Measurements from ENCODE around the gene CECR2.

CECR2 gene

GRCh38 chr22:17368144-17368543, 1.1 kb upstream of the CECR2 start:
- DNase-seq: no peak

DNA sequence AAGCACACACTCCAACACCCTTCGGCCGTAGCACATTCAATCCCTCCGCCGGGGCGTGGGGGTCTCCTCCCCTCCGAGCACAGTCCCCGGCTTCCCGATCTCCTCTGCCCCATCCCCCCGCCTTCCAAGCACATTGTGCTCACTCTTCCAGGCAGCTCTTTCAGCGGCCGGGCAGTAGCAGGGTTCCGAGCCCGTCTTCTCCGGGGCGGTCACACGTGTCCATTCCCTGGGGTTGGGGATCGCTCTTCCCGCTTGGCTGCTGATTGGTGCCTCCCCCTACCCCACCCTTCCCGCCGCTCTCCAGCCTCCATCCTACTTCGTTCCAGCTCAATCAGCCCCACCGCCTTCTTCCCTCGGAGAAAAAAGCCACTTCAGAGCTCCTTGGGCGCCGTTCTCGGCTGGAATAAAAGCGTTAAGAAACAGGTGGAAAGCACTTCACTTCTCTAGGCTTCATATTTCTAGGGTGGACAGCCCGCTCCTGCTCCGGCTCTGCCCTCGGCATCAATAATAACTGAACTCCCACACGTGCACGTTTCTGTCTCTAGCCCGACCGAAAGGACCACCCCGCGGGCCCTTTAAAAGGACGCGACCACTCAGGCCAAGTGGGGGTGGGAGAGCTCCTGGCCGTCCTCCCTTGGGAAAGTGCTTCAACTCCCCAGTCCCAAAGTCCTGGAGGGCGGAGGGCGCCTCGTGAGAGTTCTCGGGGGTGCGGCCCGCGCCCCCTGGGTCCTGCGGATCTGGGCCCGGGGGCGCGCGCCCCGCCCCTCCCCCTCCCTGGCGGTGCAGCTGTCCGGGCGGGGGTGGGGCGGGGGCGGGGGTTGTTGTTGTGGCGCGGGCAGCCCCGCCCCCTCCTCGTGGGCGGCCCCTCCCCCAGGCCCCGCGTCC, 464 bp upstream of the CECR2 start:
- peak in 2 of 4 experiments; percentile 20 to 30 for DNase-seq

DNA sequence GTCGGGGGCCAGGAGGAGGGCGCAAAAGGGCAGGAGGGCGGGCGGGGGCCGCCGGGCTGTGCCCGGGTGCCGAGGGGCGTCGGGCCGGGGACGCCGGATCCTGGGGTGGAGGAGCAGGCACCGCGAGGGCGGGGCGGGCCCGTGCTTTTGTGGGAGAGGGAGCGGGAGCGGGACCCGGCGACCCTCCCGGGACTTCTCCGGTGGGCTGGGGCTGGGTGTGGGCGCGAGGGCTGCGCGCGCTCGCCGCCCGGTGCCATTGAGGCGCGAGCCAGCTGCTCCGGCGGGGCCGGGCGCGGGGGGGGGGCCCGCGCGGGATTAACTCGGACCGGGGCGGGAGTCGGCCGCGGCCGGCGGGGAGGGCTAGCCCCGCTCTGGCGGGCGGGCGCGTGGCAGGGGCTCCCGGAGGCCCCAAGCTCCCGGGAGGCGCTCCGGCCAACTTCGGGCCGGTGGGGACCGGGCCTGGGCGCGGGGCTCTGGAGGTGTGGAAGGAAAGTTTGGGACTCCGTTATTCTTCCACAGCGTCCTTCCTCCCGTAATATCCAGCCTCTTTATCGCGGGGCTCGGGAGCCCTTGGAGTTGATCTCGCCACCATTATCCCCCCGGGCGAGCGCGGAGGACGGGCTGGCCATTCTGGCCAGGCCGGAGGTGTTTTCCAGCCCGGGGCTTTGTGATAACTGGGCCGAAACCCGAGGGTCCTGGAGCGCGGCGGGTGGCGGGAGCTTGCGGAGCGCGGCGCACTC, 936 bp downstream of the CECR2 start:
- peak in 2 of 4 experiments; percentile 12 to 13 for DNase-seq

- DNase-seq: peak in 1 of 4 experiments; percentile 14
Measured at GRCh38 chr22:17370766-17371432, 1.6 kb downstream of the CECR2 start.

DNA sequence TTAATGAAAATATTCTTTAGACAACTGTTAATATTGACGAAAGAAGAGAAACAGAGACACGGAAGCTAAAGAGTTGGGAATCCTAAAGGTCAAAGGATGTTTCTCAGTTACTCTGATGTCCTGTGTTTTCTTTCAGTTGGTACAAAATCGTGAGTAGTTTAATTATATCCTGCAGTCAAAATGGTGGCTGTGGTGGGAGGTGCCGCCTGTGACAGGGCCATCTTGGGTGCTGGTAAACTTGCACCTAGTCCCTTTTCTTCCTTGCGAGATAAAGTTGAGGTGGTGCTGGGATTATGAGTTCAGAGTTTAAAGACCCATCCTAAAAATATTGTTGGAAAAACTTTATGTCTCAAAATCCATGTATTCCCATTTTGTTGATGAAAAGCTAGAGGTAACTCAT, 2.2 kb downstream of the CECR2 start:
- no peak for DNase-seq

- DNase-seq: no peak
Measured at GRCh38 chr22:17373855-17374254, 4.6 kb downstream of the CECR2 start.

DNA sequence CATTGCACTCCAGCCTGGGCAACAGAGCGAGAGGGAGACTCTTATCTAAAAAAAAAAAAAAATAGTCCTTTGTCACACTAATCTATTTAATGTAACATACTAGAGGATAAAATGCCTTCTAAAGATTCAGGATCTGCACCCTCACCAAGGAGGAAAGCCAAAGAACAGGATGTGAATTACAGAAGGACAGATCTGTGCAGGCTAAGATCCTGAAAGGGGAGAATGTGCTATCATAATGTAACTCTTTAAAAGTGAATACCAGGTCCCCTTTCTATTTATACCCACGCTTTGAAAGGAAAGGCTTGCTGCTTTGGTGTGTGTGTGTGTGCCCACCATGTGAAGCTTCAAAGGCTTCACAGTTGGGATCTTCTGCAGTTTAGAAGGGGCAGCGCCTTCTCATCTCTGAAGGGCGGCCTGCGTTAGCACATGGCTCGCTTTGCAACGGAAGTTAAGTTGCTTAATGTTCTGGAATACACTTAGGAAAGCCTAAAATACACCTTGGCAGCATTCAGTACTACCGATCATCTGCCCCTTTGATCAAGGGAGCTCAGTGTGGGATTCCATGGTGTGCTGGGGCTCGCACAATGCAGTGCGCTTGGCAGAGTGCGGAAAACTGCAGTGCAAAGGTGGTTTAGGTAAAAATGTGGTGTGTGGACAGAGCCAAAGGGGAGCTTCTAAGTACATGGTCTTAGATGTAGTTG, 6.8 kb downstream of the CECR2 start:
- no peak for DNase-seq

- no peak for DNase-seq
Measured at GRCh38 chr22:17376950-17377349, 7.7 kb downstream of the CECR2 start.

- no peak for DNase-seq
Measured at GRCh38 chr22:17379944-17380343, 10.7 kb downstream of the CECR2 start.

DNA sequence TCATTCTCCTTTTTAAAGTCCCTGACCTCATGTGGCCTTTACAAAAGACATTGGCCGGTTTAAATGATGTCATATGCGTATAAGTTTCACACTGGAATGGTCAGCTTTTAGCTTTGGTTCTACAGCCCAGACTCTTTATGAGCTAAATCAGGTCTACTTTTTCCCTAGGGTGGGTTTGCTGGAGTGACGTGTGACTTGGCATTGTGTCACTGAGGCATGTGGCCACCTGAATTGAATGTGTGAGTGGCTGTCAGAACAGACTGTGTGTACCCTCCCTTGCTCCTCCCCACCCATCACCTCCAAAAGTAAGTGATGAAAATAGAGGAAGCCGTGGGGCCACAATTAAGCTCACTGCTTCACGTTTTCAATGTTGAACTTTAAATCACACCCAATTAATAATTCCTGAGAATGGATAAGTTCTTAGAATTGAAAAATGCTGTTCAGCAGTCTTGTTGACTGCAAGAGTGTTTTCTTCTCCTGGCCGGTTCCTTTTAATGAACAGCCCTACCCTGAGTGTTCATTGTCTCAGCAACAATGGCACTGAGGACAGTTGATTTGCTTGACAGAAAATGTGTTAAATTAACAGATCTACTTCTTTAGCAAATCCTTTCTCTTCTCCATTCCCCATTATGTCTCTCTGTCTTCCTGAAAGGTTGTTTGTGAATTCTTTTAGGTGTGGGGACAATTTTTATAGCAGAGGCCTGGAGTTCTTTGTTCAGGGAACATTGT, 11.3 kb downstream of the CECR2 start:
- DNase-seq: no peak

GRCh38 chr22:17381192-17381913, 12.1 kb downstream of the CECR2 start:
- no peak for DNase-seq

- DNase-seq: no peak
Measured at GRCh38 chr22:17384612-17385330, 15.5 kb downstream of the CECR2 start.

GRCh38 chr22:17387356-17387755, 18.1 kb downstream of the CECR2 start:
- no peak for DNase-seq

- DNase-seq: no peak
Measured at GRCh38 chr22:17388235-17388634, 19.0 kb downstream of the CECR2 start.

- DNase-seq: no peak
Measured at GRCh38 chr22:17390087-17390486, 20.8 kb downstream of the CECR2 start.

DNA sequence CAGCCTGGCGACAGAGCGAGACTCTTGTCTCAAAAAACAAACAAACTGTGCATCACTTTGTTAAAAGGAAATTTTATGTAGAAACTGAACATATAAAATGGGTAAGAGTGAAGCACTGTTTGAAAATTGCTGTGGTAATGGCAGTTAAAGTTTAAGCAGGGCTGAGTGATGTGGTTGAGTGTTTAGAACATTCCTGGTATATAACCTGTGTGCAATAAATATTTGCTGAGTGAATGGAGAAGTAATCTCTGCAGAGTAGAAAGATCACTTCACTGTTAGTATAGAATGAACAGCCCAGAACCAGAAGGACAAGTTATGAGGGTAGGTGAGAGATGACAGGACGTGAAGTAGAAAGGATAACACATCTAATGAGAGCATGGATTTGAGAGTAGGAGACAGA, 27.3 kb downstream of the CECR2 start:
- no peak for DNase-seq

GRCh38 chr22:17397756-17398547, 28.7 kb downstream of the CECR2 start:
- no peak for DNase-seq

- no peak for DNase-seq
Measured at GRCh38 chr22:17400305-17400704, 31.0 kb downstream of the CECR2 start.

GRCh38 chr22:17401728-17402127, 32.5 kb downstream of the CECR2 start:
- no peak for DNase-seq

DNA sequence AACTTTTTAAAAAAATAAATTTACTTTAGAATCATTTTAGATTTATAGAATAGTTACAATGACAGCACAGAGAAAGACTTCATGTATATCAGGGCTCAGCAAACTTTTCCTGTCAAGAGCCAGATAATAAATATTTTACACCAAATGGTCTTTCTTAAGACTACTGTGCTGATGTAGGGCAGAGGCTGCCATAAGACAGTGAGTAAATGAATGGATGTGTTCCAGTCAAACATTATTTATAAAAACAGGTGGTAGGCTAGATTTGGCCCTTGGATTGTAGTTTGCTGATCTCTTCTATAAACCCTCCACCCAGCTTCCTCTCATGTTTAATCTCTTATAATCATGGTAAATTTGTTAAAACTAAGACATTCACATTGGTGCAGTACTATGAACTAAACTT, 33.0 kb downstream of the CECR2 start:
- no peak for DNase-seq
